Stimulated activated naive CD8-positive, alpha-beta T cell treated with anti-CD3 and anti-CD28 coated beads, Interleukin-15, Interleukin-2, amounts not matched to agents 100 U/mL and 50 U/mL, for 24 hours (primary cell): Measurements from ENCODE around the gene FAM120B.
"Not testable (repeated sequence)": the region's sequence is repeated elsewhere in the genome, so short reads cannot be mapped to it uniquely, and the experiment has no call there.

Source experiments
- ATAC-seq: fragments of 150-1000 bp; cut with Tn5 transposase; one replicate; pipeline ENCODE4 v1.10.0; 2021
- DNase-seq: peaks from one replicate; pipeline ENCODE4 v3.0.0; 2021

Gene FAM120B, protein sequence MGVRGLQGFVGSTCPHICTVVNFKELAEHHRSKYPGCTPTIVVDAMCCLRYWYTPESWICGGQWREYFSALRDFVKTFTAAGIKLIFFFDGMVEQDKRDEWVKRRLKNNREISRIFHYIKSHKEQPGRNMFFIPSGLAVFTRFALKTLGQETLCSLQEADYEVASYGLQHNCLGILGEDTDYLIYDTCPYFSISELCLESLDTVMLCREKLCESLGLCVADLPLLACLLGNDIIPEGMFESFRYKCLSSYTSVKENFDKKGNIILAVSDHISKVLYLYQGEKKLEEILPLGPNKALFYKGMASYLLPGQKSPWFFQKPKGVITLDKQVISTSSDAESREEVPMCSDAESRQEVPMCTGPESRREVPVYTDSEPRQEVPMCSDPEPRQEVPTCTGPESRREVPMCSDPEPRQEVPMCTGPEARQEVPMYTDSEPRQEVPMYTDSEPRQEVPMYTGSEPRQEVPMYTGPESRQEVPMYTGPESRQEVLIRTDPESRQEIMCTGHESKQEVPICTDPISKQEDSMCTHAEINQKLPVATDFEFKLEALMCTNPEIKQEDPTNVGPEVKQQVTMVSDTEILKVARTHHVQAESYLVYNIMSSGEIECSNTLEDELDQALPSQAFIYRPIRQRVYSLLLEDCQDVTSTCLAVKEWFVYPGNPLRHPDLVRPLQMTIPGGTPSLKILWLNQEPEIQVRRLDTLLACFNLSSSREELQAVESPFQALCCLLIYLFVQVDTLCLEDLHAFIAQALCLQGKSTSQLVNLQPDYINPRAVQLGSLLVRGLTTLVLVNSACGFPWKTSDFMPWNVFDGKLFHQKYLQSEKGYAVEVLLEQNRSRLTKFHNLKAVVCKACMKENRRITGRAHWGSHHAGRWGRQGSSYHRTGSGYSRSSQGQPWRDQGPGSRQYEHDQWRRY

GRCh38 chr6:170306324-170307079 lies at the start of gene FAM120B:
TSS of gene FAM120B (plus strand) at chr6:170306758. CDS start at chr6:170317391, 10,633 bp downstream.
- peak; percentile 98 for ATAC-seq

GRCh38 chr6:170257376-170257775 lies 49.2 kb upstream of the FAM120B start:
- no peak for DNase-seq
- no peak for ATAC-seq

More at GRCh38 chr6:170306324-170307079, at the start of gene FAM120B:
- peak; percentile 95 for DNase-seq

DNA sequence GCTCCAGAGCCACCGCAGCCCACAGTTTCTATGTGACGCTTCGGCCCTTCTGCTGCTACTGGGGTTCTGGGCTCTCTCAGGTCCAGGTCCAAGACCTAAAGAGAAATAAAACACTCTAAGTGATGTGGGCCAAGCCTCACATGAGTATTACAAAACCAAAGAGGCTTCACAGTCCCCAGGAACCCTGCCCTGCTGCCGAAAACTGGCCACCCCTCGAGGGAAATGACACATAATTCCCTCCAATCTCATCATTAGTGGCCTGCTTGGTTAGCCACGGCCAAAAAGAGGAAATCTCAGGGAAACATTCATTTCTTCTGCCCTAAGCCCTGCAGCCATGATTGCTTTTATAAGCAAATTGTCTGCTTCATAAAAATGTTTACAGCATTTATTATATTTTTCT lies 48.2 kb upstream of the FAM120B start:
- ATAC-seq (no peak), DNase-seq (no peak)

GRCh38 chr6:170259278-170259677 lies 47.3 kb upstream of the FAM120B start:
- ATAC-seq (no peak), DNase-seq (no peak)

DNA sequence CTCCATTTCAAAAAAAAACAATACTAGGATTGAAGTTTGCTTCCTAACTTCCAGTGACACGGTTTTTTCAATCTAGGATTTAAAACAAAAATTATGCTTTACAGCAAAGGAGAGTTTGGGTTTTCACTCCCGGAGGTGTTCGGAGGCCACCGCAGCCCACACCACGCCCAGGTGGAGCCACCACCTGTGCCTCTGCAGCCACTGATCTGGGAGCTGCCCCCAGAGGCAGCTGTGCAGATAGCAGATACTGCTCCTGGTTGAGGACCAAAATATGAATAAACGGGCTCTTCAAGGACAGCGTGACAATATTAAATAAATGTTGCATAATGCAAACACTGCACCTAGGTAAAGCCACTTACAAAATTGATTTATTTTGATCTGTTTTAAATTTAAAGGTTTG lies 45.9 kb upstream of the FAM120B start:
- ATAC-seq (no peak), DNase-seq (no peak)

DNA sequence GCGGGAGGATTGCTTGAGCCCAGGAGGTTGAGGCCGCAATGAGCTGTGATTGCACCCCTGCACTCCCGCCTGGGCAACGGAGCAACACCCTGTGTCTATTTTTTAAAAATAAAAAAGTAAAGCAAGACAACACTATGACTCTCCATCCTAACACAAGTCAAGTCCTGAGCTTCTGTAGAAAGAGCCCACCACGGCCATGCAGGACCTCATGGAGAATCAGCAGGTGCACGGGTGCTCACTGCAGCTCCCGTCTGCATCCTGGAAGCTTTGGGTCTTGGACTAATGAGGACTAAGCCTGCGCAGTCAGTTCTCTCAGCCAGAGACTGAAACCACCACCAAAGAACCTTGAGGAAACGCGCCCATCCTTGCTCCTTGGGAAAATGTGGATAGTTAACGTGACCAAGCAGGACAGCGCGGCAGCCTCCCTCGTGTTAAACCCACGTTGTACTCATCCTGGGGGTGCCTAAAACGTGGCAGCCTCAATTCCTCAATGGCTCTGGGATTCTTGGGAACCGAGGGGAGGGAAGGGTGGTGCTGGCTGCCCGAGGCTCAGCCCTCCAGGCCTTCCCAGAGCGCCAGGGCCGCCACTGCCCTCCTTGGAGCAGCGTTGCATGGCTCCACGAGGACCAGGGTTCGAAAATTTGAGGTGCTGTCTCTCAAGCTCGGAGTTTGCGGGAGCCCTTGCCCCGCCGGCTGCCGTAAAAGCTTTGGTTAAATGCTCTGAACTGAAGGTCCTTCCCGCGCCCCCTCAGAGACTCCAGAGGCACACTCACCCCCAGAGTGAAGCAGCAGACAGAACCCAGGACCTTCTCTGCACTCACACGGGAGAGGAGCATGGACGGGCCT lies 44.7 kb upstream of the FAM120B start:
- no peak for DNase-seq
- ATAC-seq, result no peak

GRCh38 chr6:170262489-170263088 lies 44.0 kb upstream of the FAM120B start:
- ATAC-seq (no peak), DNase-seq (no peak)

DNA sequence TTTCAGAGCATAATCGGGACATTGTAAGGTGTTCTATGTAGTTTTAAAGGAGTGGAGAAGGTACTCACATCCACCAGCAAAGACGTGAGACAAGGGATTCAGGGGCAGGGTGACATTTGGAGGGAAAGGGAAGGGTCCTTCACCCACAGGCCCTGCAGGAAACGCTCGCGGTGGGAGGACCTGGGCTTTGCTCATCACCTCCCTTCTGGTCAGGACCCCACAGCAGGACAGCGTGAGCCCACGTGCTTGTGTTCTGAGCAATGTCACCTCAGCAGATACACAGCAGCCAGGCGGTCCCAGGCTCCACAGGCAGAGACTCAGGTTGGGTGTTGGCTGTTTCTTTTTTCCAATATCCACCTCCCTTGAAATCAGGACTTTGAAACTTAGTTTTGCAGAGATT lies 43.1 kb upstream of the FAM120B start:
- ATAC-seq, result no peak
- no peak for DNase-seq

GRCh38 chr6:170264086-170264485 lies 42.5 kb upstream of the FAM120B start:
- no peak for ATAC-seq

GRCh38 chr6:170264644-170265043 lies 41.9 kb upstream of the FAM120B start:
- ATAC-seq, DNase-seq: not testable (repeated sequence)

More at GRCh38 chr6:170264086-170264485, 42.5 kb upstream of the FAM120B start:
- DNase-seq, result no peak

GRCh38 chr6:170265655-170266054 lies 40.9 kb upstream of the FAM120B start:
- DNase-seq (no peak), ATAC-seq (no peak)

- ATAC-seq (no peak), DNase-seq (no peak)
Observed at GRCh38 chr6:170266061-170266825, 40.3 kb upstream of the FAM120B start.

DNA sequence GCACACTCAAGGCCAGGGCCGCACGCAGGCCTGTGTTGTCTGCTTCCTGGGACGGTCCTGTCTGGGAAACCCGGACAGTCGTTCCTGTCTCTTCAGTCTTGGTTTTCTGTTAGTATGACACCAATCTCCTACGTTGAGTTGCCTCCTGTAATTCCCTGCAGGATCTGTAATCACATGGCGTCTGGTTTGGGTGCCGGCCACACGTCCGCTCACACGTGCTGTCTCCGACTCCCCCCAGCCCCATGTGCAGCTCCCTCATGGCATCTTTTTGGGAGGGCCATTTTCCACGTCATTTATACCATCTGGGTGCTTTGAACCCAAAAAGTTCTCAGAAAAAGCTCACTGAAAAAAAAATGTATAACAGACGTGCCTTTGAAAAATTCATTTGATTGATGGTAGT lies 38.9 kb upstream of the FAM120B start:
- DNase-seq, result no peak
- ATAC-seq, result no peak

GRCh38 chr6:170268216-170269129 lies 38.1 kb upstream of the FAM120B start:
- DNase-seq (no peak), ATAC-seq (no peak)

DNA sequence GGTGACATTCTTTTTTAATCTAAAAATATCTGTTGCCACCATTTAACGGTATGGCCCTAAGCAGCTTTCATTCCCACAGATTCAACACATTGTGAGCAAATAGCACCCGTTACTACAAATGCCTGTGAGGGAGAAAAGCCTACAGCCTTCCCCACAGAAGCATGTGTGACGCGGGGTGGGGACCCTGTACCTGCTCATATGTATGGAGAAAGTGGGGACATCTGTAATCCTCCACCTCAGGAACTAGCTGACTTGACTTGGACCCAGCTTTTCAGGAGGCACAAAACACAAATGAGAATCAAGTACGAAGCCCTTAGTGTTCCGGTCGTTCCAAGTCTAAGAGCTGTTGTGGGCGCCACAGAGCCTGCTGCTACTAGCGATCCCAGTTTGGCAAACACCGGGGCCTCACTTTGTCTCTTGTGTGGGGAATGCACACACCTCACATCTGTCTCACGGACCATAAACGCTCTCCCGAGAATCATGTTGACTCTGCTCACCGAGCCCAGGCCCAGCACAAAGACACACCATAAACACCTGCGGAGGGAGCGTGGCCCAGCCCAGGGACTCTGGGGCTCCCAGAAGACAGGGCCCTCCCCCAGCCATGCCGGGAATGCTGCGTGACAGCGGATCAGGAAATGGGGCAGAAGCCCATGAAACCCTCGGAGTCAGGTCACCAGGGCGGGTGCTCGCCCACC lies 37.3 kb upstream of the FAM120B start:
- DNase-seq, result no peak
- ATAC-seq, result no peak

DNA sequence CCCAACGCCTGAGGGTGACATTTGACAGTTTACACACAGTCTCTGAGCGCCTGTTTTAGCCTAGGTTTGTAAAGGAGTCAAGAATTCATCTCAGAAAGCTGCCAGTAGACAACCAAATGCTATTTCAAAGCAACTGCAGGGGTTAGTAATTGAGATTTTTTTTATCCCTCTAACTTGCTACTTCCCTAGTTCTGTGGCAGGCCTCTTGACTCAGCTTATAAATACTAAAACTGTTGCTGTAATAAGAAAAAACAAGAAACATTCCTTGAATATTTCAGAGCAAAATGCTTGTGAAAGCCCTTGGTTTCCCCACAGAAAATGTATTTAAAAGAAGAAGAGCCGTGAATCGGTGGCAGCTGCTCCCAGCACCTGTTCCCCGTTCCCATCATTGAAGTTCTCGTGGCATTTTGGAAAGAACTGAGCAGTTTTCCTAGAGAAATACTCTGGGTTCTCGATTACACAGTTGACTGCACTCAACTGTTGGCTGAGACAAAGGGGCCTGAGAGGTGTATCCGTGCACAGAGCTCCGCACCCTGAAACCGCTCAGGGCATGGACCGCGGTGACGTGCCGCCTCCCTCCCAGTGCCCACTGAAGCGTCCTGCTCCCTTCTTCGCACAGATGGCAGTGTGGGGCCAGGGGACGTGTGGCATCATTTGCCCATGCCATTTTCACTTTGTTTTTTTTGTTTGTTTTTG lies 36.6 kb upstream of the FAM120B start:
- DNase-seq, result no peak
- no peak for ATAC-seq

- ATAC-seq, result no peak
- DNase-seq, result no peak
Observed at GRCh38 chr6:170270984-170271593, 35.5 kb upstream of the FAM120B start.
